Measurements from ENCODE around the gene PPARG.
A peak's percentile ranks its signal among the peaks of the same experiment; 100 is the strongest.
"Not testable (repeated sequence)": the region's sequence is repeated elsewhere in the genome, so short reads cannot be mapped to it uniquely, and the experiment has no call there.

PPARG gene

GRCh38 chr3:12465836-12466225 is 177.0 kb downstream of the PPARG start:
- DNase-seq, result no peak

DNA sequence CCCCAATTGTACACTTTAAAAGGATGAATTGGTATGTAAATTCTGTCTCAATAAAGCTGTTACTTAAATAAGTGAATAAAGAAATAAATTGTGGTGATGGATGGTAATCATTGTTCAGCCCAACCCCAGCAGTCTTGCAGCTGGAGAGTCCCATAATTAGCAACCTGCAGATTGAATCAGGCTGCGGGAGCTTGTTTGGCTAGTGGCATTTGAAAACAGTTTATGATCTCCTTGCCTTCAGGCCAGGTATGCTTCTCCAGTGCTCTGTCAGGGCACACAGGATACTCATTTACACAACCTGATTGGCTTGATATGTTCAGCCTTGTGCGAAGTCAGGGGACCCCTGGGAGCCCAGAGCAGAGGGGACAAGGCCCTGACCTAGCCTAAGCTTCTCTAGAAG is 178.9 kb downstream of the PPARG start:
- DNase-seq, result no peak

- no peak for DNase-seq
These were observed 179.4 kb downstream of the PPARG start for GRCh38 chr3:12468276-12468675.

GRCh38 chr3:12468757-12469156 is 179.9 kb downstream of the PPARG start:
- DNase-seq, result no peak

GRCh38 chr3:12469222-12469621 is 180.4 kb downstream of the PPARG start:
- DNase-seq, result not testable (repeated sequence)

DNA sequence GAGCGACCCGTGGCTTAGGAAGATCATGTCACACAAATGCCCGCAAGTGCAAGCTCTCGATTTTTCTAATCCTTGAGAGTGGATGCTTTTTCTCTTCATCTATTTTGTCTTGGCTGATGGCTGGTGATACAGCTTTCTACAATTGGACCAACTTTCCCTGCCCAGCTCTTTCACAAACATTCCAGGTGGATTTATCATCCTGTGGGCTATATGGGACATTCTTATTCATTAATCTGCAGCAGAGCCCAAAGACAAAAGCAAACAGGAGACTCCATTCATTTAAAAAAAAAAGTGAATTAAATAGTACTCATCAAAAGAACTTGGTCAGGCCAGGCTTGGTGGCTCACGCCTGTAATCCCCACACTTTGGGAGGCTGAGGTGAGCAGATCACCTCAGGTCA is 181.2 kb downstream of the PPARG start:
- DNase-seq, result no peak

DNA sequence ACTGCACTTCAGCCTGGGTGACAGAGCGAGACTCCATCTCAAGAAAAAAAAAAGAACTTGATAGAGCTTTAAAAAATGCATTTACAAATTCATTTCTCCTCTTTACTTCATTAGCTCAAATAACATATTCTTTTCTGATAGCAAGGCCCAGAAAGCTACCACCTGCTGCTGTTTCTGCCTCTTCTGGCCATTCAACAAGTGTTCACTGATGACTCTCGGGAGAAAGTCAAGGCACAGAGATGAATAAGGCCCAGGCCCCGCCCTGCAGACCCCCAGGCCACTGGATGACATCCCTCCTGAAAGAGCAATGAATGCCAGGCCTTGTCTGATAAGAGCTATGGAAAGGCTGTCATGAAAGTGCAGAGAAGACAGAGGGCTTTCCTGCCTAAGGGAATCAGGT is 181.8 kb downstream of the PPARG start:
- DNase-seq, result no peak

GRCh38 chr3:12471241-12471640 is 182.4 kb downstream of the PPARG start:
- peak; percentile 70 for DNase-seq

GRCh38 chr3:12472000-12472610 is 183.2 kb downstream of the PPARG start:
- DNase-seq, result no peak

DNA sequence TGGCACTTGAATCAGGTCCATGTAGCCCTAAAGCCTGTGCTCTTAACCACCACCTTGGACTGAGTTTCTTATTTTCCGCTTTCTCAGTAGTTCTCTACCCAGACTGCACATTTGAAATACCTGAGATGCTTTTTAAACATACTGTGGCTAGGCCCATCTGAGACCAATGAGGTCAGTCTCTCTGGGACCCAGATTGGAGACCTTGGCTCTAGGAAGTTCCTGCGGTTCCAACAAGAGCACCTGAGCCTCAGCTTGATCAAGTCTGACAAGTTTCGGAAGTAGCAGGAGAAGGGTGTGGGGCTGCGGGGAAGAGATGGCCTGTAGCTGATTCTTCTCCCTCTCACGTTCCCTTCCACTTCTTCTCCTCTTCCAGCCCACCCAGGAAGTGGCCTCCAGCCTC is 183.9 kb downstream of the PPARG start:
- DNase-seq, result no peak

DNA sequence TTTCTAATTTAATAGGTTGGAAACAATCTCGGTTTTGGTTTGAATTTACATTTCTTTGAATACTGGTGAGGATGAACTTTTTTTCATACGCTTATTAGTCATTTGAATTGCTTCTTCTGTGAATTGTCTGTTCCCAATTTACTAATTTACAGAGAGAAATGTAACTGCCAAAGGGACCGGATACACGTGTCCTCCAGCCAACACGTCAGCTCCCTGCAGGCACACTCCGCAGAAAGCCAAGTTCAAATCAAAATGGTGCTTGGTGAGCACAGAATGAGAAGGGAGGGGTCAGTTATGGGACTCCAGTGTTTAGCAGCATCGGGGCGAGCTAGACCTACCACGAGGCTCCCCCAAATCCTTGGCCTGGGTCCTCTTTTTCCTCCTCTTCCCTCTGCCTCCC is 184.6 kb downstream of the PPARG start:
- DNase-seq, result no peak

DNA sequence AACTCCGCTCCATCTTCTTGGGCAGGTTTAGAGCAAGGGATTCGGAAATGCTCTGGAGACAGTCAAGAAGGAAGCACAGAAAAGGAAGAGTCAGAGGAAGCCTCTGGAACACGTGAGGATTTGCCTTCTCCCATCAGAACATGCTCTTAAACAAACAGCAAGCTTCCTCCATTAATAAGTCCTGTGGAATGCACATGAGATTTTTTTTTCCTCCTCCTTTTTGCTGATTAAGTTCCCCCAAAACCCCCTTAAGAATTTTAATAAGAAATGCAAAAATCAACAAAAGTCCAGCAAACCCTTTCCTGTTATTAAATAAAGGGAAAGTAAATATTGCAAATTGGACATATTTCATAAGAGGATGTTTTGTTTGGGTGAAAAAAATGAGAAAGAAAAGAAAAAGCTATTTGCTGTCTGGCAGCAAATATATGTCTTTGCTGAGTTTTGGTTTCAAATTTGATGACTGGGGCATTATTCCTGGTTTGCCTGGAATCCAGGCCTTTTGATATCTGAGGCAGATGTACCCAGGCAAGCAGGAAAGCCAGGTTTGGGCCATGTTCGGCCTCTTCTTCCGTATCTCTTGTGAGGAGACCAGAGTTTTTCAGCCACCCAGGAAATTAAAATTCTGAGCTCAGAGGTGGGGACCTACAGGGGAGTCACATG is 187.5 kb downstream of the PPARG start:
- no peak for DNase-seq

DNA sequence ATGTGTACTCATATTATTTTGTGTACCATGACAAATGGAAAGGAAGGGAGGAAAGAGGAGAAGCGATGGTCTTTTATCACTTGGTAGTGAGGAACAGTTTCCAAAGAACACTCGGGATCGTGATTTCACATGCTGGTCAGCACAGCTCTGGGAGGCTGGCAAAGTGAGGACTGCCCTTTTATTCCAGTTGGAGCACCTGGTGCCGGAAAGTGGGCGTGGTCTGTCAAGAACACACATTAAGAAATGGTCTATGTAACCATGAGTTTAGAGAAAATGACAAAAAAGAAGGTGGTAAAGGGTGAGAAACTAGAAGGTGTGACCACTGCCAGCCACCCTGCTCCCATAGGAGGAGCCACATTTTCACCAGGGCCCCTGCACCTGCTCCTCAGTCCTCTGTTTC is 188.4 kb downstream of the PPARG start:
- DNase-seq, result no peak

- DNase-seq, result no peak
These were observed 189.5 kb downstream of the PPARG start for GRCh38 chr3:12478326-12478725.

- not testable (repeated sequence) for DNase-seq
These were observed 190.3 kb downstream of the PPARG start for GRCh38 chr3:12479198-12479597.

- DNase-seq, result peak; percentile 7
These were observed 191.1 kb downstream of the PPARG start for GRCh38 chr3:12479919-12480427.

DNA sequence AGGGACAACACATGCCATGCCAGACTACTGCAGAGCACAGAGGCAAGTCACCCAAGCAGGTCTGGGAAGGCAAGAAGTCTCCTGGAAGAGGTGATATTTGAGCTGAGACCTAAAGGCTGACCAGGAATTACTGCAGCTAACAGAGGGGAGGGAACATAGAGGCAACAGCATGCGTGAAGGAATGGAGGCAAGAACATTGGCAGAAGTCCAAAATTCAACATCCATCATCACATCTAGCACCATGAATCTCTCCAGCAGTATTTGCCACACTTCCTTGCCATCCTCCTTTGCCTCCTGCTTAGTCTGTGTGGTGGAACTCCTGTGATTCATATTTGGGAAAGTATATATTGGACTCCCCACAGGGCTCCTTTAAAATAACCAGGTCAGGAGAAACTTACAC is 194.5 kb downstream of the PPARG start:
- DNase-seq, result no peak

DNA sequence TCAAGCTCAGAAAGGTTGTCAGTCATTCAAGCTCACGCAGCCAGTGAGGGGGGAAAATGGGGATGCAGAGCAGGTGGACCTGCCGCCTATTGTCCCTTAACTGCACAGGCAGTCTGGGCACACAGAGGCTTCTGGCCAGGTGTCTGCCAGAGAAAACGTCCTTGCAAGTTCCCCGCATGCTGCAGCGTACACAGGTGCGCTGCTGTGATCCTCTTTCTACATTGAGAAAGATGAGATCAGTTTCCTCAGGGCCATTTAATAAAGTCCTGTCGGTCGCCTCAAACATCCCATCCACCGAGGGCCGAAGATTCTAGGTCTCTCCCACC is 195.0 kb downstream of the PPARG start:
- DNase-seq, result no peak
